ENCODE measurements around the gene CHP1.

- no peak for TF ChIP-seq POLR2A (IDR thresholded peaks at IDR 0.05)
- TF ChIP-seq CTCF (IDR thresholded peaks at IDR 0.05): no peak
Measured at GRCh38 chr15:41278319-41278718, 47.3 kb downstream of the CHP1 start.

Measured in body of pancreas (tissue), 4 donors.